Activated naive CD4-positive, alpha-beta T cell treated with anti-CD3 and anti-CD28 coated beads for 36 hours (primary cell): ENCODE data around the gene DNAJC22. TPM values are rescaled to one million over a fixed set of nuclear protein-coding genes. Genes with fewer than 3 reads are reported as not detected.
A peak's percentile ranks its signal among the peaks of the same experiment; 100 is the strongest.
"Not testable (repeated sequence)": the region's sequence is repeated elsewhere in the genome, so short reads cannot be mapped to it uniquely, and the experiment has no call there.

Source experiments
- CTCF ChIA-PET: fragments of 350-600 bp; sonication (Branson Sonifier 250); formaldehyde crosslinking; loops from one replicate; lab custom pipeline; 2021; ENCODE audit warnings: antibody characterized with exemption; lab: Charles Lee
- DNase-seq: peaks from one replicate; pipeline ENCODE4 v3.0.0-alpha.2; 2020
- H3K27ac Mint-ChIP-seq: one replicate; pipeline ENCODE4 v1.8.0; 2021; ENCODE audit warnings: mild to moderate bottlenecking, mixed read lengths
- H3K27me3 Mint-ChIP-seq: one replicate; pipeline ENCODE4 v1.8.0; 2021; ENCODE audit warnings: low read depth, mixed read lengths
- H3K36me3 Mint-ChIP-seq: one replicate; pipeline ENCODE4 v1.8.0; 2021; ENCODE audit warnings: low read depth, mixed read lengths
- H3K4me1 Mint-ChIP-seq: one replicate; pipeline ENCODE4 v1.8.0; 2021; ENCODE audit warnings: low read depth, mixed read lengths
- H3K4me3 Mint-ChIP-seq: one replicate; pipeline ENCODE4 v1.8.0; 2021; ENCODE audit warnings: mild to moderate bottlenecking, moderate library complexity, mixed read lengths
- H3K9me3 Mint-ChIP-seq: one replicate; pipeline ENCODE4 v1.8.0; 2021; ENCODE audit warnings: mixed read lengths
- intact Hi-C: fragments of 100-400 bp; cut with micrococcal nuclease; formaldehyde crosslinking; loops from one replicate; pipeline ENCODE4 v1.15.1; 2023
- total RNA-seq, 2 experiments: library from RNA; stranded (reverse); gene quantifications; one replicate each; pipeline ENCODE4 v1.2.3, GENCODE V29; 2021

The DNAJC22 gene
- not detected for total RNA-seq

- peaks cover 56% of the 10 kb centered on the region for H3K27me3 Mint-ChIP-seq
- CTCF ChIA-PET = interaction anchor here (0.8 to 8.7 kb wide), 20 partner anchors 9 to 206 kb away, joined by 3 to 97 read pairs (median 7); partner anchors contain the start of genes C1QL4, PRPH, SPATS2 and TUBA1C
- peaks cover 42% of the 10 kb centered on the region for H3K4me1 Mint-ChIP-seq
- DNase-seq = peak; percentile 43
- no peaks in the 10 kb centered on the region for H3K36me3 Mint-ChIP-seq
- H3K9me3 Mint-ChIP-seq = no peaks in the 10 kb centered on the region
- H3K27ac Mint-ChIP-seq = no peak within 1 kb of the TSS
- intact Hi-C loops = loop anchor here (1.0 to 10.0 kb wide), 3 partner anchors 20 to 372 kb away; partner anchors contain the start of genes SPATS2, WNT1 and WNT10B
- peak within 1 kb of the TSS; percentile 58 for H3K4me3 Mint-ChIP-seq
Measured at GRCh38 chr12:49346659-49347310, at the start of gene DNAJC22. DNAJC22 (plus strand) TSS chr12:49346888; CDS start chr12:49348873, 1,985 bp downstream.

GRCh38 chr12:49297695-49298060 is 49.0 kb upstream of the DNAJC22 start:
- intact Hi-C loops = loop anchor here (1.0 to 2.0 kb wide), 4 partner anchors 26 to 45 kb away; partner anchors contain the start of genes C1QL4, TROAP and TUBA1C
- no peak overlapping the region for H3K27ac Mint-ChIP-seq
- H3K4me3 Mint-ChIP-seq = peak overlapping the region; percentile 14
- DNase-seq = no peak
- H3K9me3 Mint-ChIP-seq = no peaks in the 10 kb centered on the region
- CTCF ChIA-PET = interaction anchor here (0.8 to 14.1 kb wide), 21 partner anchors 9 to 305 kb away, joined by 3 to 153 read pairs (median 4); partner anchors contain the start of genes C1QL4, DNAJC22, SPATS2 and TROAP
- peaks cover 16% of the 10 kb centered on the region for H3K4me1 Mint-ChIP-seq
- peaks cover 58% of the 10 kb centered on the region for H3K27me3 Mint-ChIP-seq
- H3K36me3 Mint-ChIP-seq = no peaks in the 10 kb centered on the region

- Mint-ChIP-seq H3K4me1 (peaks cover 16% of the 10 kb centered on the region), H3K9me3 (no peaks in the 10 kb centered on the region), H3K27me3 (peaks cover 62% of the 10 kb centered on the region), H3K4me3 (no peak overlapping the region), H3K27ac (no peak overlapping the region), H3K36me3 (no peaks in the 10 kb centered on the region)
- intact Hi-C loops = loop anchor here (1.0 kb wide), 2 partner anchors 25 to 44 kb away; partner anchors contain the start of gene TROAP
- CTCF ChIA-PET = interaction anchor here (0.6 to 14.1 kb wide), 5 partner anchors 40 to 560 kb away, joined by 3 to 153 read pairs (median 4); partner anchors contain the start of genes C1QL4 and SPATS2
- DNase-seq = peak; percentile 55
Measured at GRCh38 chr12:49298160-49298559, 48.5 kb upstream of the DNAJC22 start.

- DNase-seq = peak; percentile 69
- H3K27ac Mint-ChIP-seq = no peak overlapping the region
- H3K27me3 Mint-ChIP-seq = peaks cover 37% of the 10 kb centered on the region
- H3K9me3 Mint-ChIP-seq = no peaks in the 10 kb centered on the region
- CTCF ChIA-PET = interaction anchor here (0.5 to 3.7 kb wide), 6 partner anchors 13 to 350 kb away, joined by 3 to 14 read pairs (median 4); partner anchors contain the start of gene DNAJC22
- H3K4me3 Mint-ChIP-seq = no peak overlapping the region
- peaks cover 10% of the 10 kb centered on the region for H3K4me1 Mint-ChIP-seq
- no peaks in the 10 kb centered on the region for H3K36me3 Mint-ChIP-seq
- intact Hi-C loops = no loop called here
Measured at GRCh38 chr12:49301760-49302159, 44.9 kb upstream of the DNAJC22 start.

- Mint-ChIP-seq H3K4me3 (no peak overlapping the region), H3K27ac (no peak overlapping the region), H3K9me3 (no peaks in the 10 kb centered on the region), H3K36me3 (no peaks in the 10 kb centered on the region), H3K27me3 (peaks cover 21% of the 10 kb centered on the region), H3K4me1 (peaks cover 4% of the 10 kb centered on the region)
- no peak for DNase-seq
- intact Hi-C loops = no loop called here
- CTCF ChIA-PET = interaction anchor here (1.6 to 3.7 kb wide), 3 partner anchors 9 to 38 kb away, joined by 7 to 15 read pairs (median 14); partner anchors contain the start of gene PRPH
Measured at GRCh38 chr12:49304161-49304560, 42.5 kb upstream of the DNAJC22 start.

GRCh38 chr12:49305762-49306510 is 40.8 kb upstream of the DNAJC22 start:
- H3K27me3 Mint-ChIP-seq = peaks cover 24% of the 10 kb centered on the region
- intact Hi-C loops = no loop called here
- CTCF ChIA-PET = interaction anchor here (1.0 to 3.6 kb wide), 4 partner anchors 9 to 17 kb away, joined by 3 to 15 read pairs (median 4); partner anchors contain the start of gene PRPH
- no peaks in the 10 kb centered on the region for H3K36me3 Mint-ChIP-seq
- no peaks in the 10 kb centered on the region for H3K9me3 Mint-ChIP-seq
- H3K27ac Mint-ChIP-seq = no peak overlapping the region
- peaks cover 4% of the 10 kb centered on the region for H3K4me1 Mint-ChIP-seq
- H3K4me3 Mint-ChIP-seq = no peak overlapping the region
- no peak for DNase-seq

GRCh38 chr12:49309386-49309785 is 37.3 kb upstream of the DNAJC22 start:
- CTCF ChIA-PET = no interaction called here
- Mint-ChIP-seq H3K27me3 (peaks cover 11% of the 10 kb centered on the region), H3K9me3 (no peaks in the 10 kb centered on the region), H3K27ac (no peak overlapping the region), H3K36me3 (no peaks in the 10 kb centered on the region), H3K4me1 (no peaks in the 10 kb centered on the region), H3K4me3 (no peak overlapping the region)
- intact Hi-C loops = no loop called here
- no peak for DNase-seq

- H3K4me3 Mint-ChIP-seq, H3K36me3 Mint-ChIP-seq, intact Hi-C loops, H3K4me1 Mint-ChIP-seq, DNase-seq, CTCF ChIA-PET, H3K9me3 Mint-ChIP-seq, H3K27ac Mint-ChIP-seq: not testable (repeated sequence)
- H3K27me3 Mint-ChIP-seq = peaks cover 11% of the 10 kb centered on the region
Measured at GRCh38 chr12:49310451-49311000, 36.2 kb upstream of the DNAJC22 start.

- CTCF ChIA-PET = no interaction called here
- no peak overlapping the region for H3K27ac Mint-ChIP-seq
- intact Hi-C loops = no loop called here
Measured at GRCh38 chr12:49314811-49315210, 31.9 kb upstream of the DNAJC22 start.

GRCh38 chr12:49317118-49317517 is 29.6 kb upstream of the DNAJC22 start:
- not testable (repeated sequence) for H3K4me3 Mint-ChIP-seq, H3K9me3 Mint-ChIP-seq

More at GRCh38 chr12:49314811-49315210, 31.9 kb upstream of the DNAJC22 start:
- no peaks in the 10 kb centered on the region for H3K36me3 Mint-ChIP-seq
- H3K27me3 Mint-ChIP-seq = peaks cover 2% of the 10 kb centered on the region
- H3K9me3 Mint-ChIP-seq = no peaks in the 10 kb centered on the region
- DNase-seq = no peak
- no peaks in the 10 kb centered on the region for H3K4me1 Mint-ChIP-seq
- H3K4me3 Mint-ChIP-seq = no peak overlapping the region

GRCh38 chr12:49320411-49321103 is 26.1 kb upstream of the DNAJC22 start:
- intact Hi-C loops, H3K27me3 Mint-ChIP-seq, H3K27ac Mint-ChIP-seq, DNase-seq, H3K9me3 Mint-ChIP-seq: not testable (repeated sequence)
- peaks cover 17% of the 10 kb centered on the region for H3K4me1 Mint-ChIP-seq
- H3K36me3 Mint-ChIP-seq = peaks cover 10% of the 10 kb centered on the region
- H3K4me3 Mint-ChIP-seq = peak overlapping the region; percentile 24
- CTCF ChIA-PET = interaction anchor here (0.8 to 1.2 kb wide), 2 partner anchors 15 to 27 kb away, joined by 3 read pairs; no protein-coding TSS in a partner anchor

More at GRCh38 chr12:49317118-49317517, 29.6 kb upstream of the DNAJC22 start:
- H3K27ac Mint-ChIP-seq, DNase-seq, H3K27me3 Mint-ChIP-seq, H3K36me3 Mint-ChIP-seq, intact Hi-C loops: not testable (repeated sequence)
- CTCF ChIA-PET = interaction anchor here (1.0 to 1.4 kb wide), 2 partner anchors 22 to 25 kb away, joined by 4 to 6 read pairs; partner anchors contain the start of gene PRPH
- peaks cover 13% of the 10 kb centered on the region for H3K4me1 Mint-ChIP-seq
